Bladder microvascular endothelial cell (primary cell): ENCODE results near the gene TEX38. TPM values are rescaled to one million over a fixed set of nuclear protein-coding genes. Genes with fewer than 3 reads are reported as not detected.

Source experiments
- total RNA-seq: library from RNA; depleted of rRNA; stranded (reverse); fragments of >200 nt; gene quantifications from 2 replicates; pipeline ENCODE4 v1.2.3, GENCODE V29; 2014

The TEX38 gene
- not detected in 2 replicates for total RNA-seq

DNA sequence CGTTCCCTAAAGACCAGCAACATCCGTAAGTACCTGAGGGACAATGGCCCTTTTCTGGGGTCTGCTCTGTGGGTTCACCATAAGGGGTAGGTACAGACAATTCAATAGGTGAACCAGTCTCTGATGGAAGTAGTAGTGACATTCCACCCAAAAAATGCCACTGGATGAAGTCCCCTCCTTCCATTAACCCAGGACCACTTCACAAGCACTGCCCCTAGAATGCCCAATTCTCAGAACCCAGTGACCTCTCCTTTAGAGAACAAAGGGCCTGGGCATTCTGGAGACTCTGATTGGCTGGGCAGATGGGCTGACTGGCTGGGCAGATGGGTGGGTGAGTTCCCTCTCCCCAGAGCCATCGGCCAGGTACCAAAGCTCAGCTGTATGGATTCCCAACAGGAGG, at the start of gene TEX38:
TSS of gene TEX38 (plus strand) at position 301 of the 400 bp plus-strand sequence. CDS start at position 382, 81 bp downstream.

GRCh38 chr1:46667782-46668760, 3.6 kb upstream of the TEX38 start, which contains the start of gene ATPAF1:
Gene ATPAF1, minus strand, starts transcription at chr1:46668364. Its CDS starts 42 bp downstream, at chr1:46668322.

DNA sequence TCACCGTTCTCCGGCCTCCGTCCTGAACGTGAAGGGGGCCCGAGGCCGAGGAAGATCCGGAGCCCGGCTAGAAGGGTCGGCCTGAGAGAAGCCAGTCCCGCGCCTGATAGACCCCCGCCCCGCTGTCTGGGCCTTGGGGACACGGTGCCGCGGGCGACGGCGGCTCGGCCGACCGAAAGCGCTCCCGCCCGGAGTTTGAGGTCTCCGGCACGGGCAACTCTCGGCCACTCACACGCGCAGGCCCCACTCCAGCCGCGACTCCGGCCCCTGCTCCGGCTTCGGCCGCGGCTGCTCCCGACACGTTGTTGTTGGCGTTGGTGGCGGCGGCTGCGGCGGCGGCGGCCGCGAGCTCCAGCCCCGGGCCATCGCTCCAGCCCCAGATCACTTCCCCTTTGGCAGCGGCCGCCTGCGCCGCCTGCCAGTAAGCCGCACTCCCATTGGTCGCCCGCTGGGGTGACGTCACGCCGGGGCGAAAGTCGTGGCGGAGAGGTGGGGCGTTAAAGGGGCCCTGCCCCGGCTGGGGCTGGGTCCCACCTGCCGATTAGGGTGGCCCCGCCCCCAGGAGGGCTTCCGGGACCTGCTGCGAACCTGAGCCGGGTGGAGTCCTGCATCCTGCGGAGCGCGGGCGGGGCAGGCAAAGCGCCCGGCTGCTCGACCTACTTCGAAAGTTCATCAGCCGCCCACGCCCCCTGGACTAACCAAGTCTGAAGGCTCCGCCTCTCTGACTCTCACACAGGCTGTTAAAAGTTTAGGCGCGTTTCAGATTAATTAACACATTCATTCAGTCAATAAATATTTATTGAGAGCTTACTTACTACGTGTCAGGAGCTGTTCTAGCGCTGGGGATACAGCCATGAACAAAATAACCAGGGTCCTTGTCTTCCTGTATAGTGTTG, 47.3 kb downstream of the TEX38 start, which contains the start of gene EFCAB14:
TSS of gene EFCAB14 (minus strand) at position 388 of the 896 bp plus-strand sequence. CDS start 1,027 bp downstream, outside the sequence.

Other genes with a start within 250 kb of the TEX38 start
- not detected in 2 replicates for gene DMBX1, start 182.0 kb upstream of the TEX38 start, total RNA-seq
- gene KNCN, start 120.2 kb upstream of the TEX38 start, total RNA-seq, result not detected in 2 replicates
- 18.0 and 24.3 TPM in 2 replicates for gene MKNK1, start 67.6 kb upstream of the TEX38 start, total RNA-seq
- gene MOB3C, start 55.0 kb upstream of the TEX38 start, total RNA-seq, result 8.9 and 15.2 TPM in 2 replicates
- 14.9 and 24.8 TPM in 2 replicates for gene ATPAF1, start 3.5 kb upstream of the TEX38 start, total RNA-seq
- gene EFCAB14, start 47.3 kb downstream of the TEX38 start, total RNA-seq, result 62.8 and 99.5 TPM in 2 replicates
- gene CYP4B1, start 127.2 kb downstream of the TEX38 start, total RNA-seq, result 0.32 TPM in 1 of 2 replicates, not detected in the other